Left forelimb (tissue), 1 donor: ENCODE results near the gene LRRIQ1.

ENCODE experiments used
- DNase-seq: peaks from one replicate; pipeline ENCODE4 v3.0.0-alpha.2; 2018; ENCODE audit warnings: low spot score

The LRRIQ1 gene

GRCh38 chr12:85281636-85282312, 245.6 kb downstream of the LRRIQ1 start:
- no peak for DNase-seq

- DNase-seq: no peak
Observed at GRCh38 chr12:85283560-85283959, 247.4 kb downstream of the LRRIQ1 start.
